Measurements from ENCODE around the gene ANAPC16.
A peak's percentile ranks its signal among the peaks of the same experiment; 100 is the strongest.
"Not testable (repeated sequence)": the region's sequence is repeated elsewhere in the genome, so short reads cannot be mapped to it uniquely, and the experiment has no call there.

ANAPC16 gene

DNA sequence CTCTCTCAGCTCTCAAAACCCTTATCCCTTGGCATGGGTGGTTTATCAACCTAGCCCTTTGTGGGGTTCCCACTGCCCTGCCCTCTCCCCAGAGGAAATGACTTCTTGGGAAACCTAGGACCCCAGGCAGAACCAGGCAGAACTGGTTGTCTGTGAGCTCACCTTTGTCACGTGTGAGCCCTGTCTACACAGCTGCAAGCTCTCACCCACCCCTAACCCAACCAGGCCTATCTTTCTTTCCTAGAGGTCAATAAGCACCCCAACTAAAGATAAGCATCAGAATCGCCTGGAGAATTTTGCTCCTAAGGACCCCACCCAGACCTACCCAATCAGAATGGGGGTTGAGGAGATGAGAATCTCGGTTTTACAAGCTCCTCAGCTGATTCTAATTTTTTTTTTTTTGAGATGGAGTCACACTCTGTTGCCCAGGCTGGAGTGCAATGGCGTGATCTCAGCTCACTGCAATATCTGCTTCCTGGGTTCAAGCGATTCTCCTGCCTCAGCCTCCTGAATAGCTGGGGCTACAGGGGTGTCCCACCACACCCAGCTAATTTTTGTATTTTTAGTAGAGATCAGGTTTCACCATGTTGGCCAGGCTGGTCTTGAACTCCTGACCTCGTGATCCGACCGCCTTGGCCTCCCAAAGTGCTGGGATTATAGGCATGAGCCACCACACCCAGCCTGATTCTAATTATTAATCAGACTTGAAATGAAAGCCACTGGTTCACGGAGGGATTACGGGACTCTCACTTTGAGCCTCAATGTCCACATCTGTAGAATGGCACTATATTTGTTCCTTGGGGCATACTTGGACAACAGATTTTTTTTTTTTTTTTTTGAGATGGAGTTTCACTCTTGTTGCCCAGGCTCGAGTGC, 50.4 kb downstream of the ANAPC16 start:
- DNase-seq: no peak

DNA sequence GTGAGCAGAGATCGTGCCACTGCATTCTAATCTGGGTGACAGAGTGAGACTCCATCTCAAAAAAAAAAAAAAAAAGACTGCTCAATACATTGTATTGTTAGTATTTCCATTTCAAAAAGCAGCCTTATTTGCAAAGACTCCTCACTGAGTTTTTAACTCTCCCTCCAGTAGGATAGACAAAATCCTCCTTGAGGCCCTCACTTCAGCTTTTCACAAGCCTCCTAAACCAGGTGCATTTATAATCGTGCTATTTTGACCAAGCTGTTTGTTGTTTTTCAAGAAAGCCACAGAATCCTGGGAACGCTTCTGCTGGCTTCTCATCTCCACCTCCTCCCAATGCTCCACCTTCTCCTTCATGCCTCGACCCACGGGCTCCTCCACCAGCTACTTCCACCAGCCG, 51.6 kb downstream of the ANAPC16 start:
- no peak for DNase-seq

DNA sequence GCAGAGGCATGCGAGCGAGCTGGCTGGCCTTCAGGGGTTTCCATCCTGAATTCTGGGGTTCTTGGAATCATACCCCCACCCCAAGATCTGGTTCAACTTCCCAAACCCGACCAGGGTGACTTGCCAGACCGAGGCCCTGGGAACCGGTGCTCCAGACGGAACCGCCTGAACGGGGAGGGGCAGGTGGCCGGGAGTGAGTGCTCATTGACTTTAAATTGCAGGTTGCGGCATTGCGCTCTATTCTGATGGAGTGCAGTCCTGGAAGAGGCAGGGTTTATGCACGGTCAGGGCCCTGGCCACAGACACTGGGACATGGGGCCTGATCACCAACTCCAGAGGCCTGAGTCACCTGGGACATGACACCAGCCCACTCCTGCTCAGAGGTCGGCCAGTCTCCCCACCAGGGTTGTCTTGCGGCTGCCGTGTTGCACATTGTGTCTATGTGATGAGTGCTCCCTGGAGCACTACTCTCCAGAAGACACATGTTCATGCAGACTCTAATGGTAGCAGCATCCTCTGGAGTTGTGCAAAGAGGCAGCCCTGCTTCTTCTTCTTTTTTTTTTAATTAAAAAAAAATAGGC, 52.1 kb downstream of the ANAPC16 start:
- no peak for DNase-seq

DNA sequence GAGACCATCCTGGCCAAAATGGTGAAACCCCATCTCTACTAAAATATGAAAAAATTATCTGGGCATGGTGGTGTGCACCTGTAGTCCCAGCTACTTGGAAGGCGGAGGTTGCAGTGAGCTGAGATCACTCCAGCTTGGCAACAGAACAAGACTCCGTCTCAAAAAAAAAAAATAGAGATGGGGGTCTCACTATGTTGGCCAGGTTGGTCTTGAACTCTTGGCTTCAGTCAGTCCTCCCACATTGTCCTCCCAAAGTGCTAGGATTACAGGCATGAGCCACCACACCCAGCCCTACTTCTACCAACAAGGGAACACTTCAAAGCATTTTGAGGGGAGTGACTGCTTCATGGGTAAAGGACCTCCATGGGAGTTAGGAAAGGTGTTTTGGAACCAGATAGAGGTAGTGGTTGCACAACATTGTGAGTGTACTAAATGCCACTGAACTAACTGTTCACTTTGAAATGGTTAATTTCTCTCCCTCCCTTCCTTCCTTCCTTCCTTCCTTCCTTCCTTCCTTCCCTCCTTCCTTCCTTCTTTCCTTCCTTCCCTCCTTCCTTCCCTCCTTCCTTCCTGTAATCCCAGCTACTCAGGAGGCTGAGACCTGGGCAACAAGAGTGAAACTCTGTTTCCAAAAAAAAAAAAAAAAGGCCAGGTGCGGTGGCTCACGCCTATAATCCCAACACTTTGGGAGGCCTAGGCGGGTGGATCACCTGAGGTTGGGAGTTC, 52.8 kb downstream of the ANAPC16 start:
- not testable (repeated sequence) for DNase-seq

DNA sequence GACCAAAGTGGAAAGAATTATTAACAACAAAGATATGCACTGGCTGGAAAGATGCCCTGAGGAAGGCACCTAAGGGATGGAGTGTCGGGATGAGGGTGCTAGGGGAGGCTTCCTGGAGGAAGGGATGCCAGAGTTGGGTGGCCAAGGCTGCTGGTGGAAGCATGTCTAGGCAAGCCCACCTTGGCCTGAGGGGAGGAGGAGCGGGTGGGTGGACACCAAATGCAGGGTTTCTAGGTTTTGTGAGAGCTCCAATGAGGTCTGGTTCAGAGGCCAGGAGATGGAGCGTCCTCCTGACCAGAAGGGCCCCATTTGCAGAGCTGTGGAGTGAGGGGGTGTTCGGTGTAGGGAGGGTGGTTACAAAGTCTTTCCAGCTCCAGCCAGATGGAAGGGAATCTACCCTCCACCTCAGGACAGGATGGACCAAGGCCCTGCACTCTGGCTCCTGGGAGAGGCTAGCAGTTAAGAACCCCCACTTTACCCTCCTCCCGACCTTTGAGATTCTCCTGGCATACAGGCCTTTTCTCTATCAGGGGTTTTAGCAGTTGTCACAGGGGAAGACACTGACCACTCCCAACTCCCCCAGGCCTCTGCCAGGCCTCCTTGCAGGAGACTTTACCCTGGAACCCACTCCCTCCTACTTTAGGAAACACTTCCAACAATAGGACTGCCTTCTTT, 54.9 kb downstream of the ANAPC16 start:
- no peak for DNase-seq

DNA sequence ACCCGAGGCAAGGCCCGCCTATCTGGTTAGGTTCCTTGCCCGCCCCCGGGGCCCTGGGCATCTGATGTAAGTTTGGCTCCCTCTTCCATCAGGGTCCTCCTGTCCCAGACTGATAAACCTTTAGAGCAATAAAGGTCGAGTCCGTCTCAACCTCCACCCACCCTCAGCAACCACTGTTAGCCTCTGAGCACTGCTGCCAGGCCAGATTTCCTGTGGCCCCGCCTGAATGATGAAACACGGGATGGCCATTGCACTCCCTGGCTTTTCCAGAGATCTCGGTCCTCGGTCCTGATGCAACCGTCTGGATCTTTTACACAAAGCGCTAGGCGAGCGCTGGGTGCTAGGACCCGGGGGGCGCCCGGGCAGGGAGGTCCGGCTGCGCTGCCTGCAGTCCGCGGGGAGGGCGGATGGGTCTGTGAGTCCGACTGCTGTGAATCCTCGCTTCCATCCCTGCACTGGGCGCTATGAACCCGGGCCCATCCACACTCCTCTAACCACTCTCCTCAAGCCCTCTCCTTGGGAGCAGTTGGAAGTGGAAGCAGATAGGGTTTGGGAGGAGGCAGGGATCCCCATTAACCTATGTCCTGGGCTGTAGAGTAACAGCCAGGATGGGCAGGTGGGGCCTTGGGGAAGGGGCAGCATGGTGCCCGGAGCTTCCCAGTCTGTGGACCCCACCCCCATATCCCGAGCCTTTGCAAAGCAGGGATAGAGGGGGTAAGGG, 57.0 kb downstream of the ANAPC16 start:
- DNase-seq: peak; percentile 68

DNA sequence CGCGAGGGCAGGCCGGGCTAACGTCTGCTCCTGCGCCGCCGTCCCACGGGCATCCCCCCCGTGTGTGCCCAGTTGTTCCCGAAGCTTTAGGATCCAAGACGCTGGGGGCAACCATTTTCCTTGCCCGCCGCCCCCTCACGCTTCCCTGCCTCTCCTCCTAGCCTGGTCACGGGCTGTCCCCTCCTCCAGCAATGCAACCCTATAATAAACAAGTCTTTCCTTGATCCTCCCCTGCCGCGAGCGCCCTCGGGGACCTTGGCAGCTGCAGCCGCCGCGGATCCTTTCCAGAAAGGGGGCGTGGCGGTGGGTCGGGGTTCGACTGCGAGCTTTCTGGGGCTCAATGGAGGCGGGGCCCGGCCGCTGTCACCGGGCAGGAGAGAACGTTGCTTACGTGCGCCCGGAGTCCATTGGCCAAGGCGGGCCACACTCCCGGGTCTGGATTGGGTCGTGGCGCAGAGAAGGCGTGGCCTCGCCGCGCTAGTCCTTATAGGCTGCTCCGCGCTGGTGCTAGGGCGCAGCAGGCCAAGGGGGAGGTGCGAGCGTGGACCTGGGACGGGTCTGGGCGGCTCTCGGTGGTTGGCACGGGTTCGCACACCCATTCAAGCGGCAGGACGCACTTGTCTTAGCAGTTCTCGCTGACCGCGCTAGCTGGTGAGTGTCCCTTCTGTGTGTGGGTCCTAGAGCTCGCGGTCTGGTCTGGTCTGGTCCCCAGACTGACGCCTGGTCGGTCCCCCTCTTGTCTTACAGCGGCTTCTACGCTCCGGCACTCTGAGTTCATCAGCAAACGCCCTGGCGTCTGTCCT, 57.8 kb downstream of the ANAPC16 start, which contains the start of gene DDIT4:
Gene DDIT4, plus strand, starts transcription at position 515 of the 803 bp plus-strand sequence. CDS start 293 bp downstream, outside the sequence.
- peak; percentile 96 for DNase-seq

DNA sequence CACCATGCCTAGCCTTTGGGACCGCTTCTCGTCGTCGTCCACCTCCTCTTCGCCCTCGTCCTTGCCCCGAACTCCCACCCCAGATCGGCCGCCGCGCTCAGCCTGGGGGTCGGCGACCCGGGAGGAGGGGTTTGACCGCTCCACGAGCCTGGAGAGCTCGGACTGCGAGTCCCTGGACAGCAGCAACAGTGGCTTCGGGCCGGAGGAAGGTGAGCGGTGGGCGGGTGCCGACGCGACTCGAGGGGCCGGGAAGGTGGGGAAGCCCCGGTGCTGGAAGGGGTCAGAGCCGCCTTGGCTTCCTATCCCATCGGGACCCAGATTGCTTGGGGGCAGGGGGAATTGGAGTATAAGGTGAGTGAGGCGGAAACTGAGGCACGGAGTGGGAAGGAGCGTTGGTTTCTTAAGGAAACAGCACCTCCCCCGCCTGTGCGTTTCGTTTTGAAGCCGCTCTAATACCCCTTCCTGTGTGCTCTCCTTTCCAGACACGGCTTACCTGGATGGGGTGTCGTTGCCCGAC, 58.5 kb downstream of the ANAPC16 start:
- no peak for DNase-seq

DNA sequence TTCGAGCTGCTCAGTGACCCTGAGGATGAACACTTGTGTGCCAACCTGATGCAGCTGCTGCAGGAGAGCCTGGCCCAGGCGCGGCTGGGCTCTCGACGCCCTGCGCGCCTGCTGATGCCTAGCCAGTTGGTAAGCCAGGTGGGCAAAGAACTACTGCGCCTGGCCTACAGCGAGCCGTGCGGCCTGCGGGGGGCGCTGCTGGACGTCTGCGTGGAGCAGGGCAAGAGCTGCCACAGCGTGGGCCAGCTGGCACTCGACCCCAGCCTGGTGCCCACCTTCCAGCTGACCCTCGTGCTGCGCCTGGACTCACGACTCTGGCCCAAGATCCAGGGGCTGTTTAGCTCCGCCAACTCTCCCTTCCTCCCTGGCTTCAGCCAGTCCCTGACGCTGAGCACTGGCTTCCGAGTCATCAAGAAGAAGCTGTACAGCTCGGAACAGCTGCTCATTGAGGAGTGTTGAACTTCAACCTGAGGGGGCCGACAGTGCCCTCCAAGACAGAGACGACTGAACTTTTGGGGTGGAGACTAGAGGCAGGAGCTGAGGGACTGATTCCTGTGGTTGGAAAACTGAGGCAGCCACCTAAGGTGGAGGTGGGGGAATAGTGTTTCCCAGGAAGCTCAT, 59.0 kb downstream of the ANAPC16 start:
- DNase-seq: peak; percentile 32

DNA sequence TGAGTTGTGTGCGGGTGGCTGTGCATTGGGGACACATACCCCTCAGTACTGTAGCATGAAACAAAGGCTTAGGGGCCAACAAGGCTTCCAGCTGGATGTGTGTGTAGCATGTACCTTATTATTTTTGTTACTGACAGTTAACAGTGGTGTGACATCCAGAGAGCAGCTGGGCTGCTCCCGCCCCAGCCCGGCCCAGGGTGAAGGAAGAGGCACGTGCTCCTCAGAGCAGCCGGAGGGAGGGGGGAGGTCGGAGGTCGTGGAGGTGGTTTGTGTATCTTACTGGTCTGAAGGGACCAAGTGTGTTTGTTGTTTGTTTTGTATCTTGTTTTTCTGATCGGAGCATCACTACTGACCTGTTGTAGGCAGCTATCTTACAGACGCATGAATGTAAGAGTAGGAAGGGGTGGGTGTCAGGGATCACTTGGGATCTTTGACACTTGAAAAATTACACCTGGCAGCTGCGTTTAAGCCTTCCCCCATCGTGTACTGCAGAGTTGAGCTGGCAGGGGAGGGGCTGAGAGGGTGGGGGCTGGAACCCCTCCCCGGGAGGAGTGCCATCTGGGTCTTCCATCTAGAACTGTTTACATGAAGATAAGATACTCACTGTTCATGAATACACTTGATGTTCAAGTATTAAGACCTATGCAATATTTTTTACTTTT, 59.7 kb downstream of the ANAPC16 start:
- DNase-seq: no peak

DNA sequence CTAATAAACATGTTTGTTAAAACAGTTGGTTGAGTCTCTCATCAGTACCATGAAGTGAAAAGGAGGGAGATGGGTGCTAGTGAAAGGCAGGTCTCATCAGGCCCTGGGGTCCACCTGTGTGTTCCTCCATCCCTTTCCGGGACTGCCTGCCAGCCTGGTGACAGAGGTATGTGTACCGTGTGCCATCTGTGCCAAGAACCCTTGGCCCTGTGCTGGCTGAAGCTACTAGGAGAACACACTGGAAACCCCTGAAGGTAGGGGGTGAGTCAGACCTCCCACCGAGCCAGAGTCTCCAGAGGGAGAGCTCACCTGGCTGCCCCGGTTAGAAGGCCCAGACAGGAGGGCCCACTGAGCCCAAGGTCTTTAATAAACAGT, 60.2 kb downstream of the ANAPC16 start:
- no peak for DNase-seq

DNA sequence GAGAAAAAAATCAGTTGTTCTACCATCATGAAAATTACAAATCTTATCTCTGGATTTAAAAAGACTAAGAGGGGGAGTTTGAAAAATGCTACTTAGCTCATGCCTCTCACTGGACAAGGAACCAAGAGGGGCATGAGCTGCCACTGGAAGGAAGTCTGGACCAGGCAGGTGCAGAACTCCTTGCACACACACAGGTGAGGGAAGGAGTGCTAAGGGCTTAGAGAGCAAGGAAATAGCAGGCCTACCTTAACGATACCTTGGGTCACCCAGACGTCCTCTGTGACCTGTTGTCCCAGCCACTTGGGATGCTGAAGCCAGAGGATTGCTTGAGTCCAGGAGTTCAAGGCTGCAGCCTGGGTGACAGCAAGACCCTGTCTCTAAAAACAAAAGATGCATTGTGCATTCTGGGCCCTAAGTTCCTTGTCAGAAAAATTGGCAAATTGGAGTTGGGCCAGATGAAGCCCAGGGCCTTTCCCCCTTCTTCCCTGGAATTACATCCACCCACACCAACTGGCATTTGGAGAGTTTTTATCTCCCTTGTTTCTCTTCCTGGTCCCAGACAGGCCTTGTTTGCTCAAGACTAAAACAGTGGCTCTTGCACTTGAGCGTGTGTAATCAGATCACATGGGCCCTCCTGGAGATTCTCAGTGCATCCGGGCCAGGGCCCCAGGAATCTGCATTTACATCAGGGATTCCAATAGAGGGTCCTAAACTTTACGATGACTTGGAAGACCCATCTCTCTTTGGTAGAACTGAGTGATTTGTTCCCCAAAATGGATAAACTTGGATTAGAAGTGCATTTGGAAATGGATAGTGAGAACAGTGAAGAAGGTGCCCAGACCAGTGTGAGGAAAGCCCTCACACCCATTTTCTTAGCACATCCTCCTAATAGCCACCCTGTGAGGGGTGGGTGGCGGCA, 60.9 kb downstream of the ANAPC16 start:
- DNase-seq: no peak

DNA sequence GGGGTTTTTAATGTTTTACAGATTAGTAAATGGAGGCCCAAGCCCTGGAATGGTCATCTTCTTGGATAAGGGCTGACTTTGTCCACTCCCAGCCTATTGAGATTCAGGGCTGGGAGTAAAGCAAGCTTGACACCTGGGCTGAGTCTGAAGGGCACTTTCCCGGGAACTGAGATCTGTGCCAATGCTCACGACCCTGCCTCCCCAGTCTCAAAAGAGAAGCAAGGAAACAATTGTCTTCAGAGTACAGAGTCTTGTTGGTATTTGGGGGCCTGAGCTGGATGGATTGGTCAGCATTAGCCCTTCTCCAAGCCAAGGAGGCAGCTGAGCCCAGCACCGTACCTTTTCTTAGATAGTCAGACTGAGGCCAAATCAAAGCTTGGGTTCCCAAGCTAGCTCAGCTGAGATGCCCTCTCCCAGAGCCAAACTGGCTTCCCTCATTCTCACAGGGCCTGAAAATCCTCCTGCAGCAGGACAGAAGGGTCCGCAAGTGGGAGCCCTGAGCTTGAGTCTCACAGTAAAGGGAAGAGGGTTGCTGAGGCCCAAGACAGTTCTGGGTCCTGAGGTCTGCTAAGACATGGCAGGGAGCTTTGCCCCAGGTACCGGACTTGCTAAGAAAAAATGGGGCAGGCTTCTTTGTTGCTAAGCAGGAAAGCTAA, 61.7 kb downstream of the ANAPC16 start:
- DNase-seq: no peak

DNA sequence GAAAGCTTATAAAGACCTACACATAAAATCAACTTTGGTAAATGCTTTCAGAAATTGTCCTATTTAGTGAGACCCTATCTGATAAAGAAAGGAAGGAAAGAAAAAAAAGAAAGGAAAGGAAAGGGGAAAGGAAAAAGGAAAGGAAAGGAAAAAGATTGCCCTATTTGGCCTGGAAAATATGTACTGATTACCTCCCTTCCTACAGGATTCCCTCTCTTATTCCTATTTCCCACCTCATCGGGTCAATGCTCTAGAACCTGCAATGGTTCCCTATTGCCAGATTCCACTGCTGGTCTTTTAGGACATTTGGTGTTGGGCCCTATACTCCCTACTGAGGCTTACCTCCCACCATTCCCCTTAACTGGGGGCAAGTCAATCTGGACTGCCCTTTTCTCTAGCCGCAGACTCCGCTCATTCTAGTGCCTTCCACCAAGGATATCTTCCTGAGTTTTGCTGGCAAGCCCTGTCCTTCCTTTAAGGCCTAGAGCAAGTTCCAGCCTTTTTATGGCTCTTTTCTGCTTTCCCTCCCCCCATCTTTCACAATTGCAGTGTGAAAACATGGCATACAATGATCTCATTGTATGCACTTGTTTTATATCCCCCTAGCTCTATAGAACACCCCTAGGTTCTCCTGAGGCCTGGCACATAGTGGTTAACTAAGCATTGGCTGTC, 62.3 kb downstream of the ANAPC16 start:
- DNase-seq: no peak

DNA sequence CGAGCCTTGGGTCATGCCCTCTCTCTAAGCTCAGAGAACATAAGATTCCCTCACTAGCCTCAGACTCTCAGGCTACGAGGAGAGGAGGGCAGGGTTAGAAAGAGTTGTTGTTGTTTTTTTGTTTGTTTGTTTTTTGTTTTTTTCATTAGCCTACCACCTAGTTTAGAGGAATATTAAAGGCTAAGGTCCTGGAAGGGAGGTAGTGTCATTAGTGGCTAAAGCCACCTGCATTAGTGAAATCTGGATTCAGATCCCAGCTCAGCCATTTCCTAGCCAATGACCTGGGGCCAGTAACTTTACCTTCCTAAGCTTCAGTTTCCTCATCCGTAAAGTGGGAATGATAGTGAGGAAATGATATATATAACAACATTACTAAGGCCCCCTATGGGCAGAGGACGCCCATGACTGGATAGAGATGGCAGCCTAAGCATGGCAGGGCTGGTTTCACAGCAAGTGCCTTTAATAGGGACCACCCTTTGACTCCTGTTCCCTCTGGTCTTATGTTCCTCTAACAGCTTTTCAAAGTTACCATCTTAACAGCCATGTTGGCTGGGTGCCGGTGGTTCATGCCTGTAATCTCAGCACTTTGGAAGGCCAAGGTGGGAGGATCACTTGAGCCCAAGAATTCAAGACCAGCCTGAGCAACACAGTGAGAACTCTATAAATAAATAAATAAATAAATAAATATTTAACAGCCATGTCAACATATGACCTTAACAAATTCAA, 63.0 kb downstream of the ANAPC16 start:
- no peak for DNase-seq

DNA sequence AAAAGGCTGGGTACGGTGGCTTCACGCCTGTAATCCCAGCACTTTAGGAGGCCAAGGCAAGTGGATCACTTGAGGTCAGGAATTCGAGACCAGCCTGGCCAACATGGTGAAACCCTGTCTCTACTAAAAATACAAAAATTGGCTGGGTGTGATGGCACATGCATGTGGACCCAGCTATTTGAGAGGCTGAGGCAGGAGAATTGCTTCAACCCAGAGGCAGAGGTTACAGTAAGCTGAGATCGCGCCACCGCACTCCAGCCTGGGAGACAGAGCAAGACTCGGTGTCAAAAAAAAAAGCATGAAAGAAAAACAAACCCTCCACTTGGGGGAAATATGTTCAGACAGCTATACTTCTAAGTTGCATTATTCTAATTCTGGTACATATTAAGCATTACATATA, 63.8 kb downstream of the ANAPC16 start:
- not testable (repeated sequence) for DNase-seq

DNA sequence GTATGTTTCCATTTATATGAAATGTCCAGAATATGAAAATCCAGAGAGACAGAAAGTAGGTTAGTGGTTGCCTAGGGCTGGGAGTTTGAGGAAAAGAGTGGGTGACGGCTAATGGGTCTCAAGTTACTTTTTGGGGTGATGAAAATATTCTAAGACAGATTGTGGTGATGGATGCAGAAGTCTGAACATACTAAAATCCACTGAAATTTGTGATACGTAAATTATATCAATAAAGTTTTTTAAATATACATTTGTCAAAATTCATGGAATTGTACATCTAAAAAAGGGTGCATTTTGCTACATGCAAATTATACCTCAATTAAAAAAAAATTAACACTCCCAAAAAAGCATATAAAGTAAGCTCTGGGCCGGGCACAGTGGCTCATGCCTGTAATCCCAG, 67.3 kb downstream of the ANAPC16 start:
- DNase-seq: no peak
